Esophagus squamous epithelium (tissue), 4 donors: ENCODE measurements around the gene PEX14.

Source experiments
- CTCF ChIP-seq, 6 experiments: fragments of 450-650 bp in 4 of 6; fragments of 200-600 bp in 2 of 6; sonication (generic) in 2 of 6; IDR thresholded peaks; one replicate each; pipeline ENCODE4 v1.5.1; 2016 to 2019; ENCODE audit warnings: antibody characterized with exemption in 6 of 6, mild to moderate bottlenecking in 4 of 6, moderate library complexity in 4 of 6
- POLR2A ChIP-seq, 4 donors: fragments of 450-650 bp; IDR thresholded peaks; one replicate each; pipeline ENCODE4 v1.6.1; 2017; ENCODE audit warnings: antibody characterized with exemption in 4 of 4, mild to moderate bottlenecking in 4 of 4, moderate library complexity in 3 of 4

- TF ChIP-seq CTCF (IDR thresholded peaks at IDR 0.05), result no peak
- no peak for TF ChIP-seq POLR2A (IDR thresholded peaks at IDR 0.05)
Observed at GRCh38 chr1:10480614-10481013, 5.9 kb downstream of the PEX14 start.
